GM13976 (cell line): ENCODE data around the gene GTPBP10.

Experiments used
- DNase-seq: peaks from one replicate; pipeline ENCODE4 v3.0.0; 2012; ENCODE audit warnings: low spot score
- CTCF ChIP-seq: IDR thresholded peaks from 2 replicates; pipeline ENCODE4 v1.5.1; 2012; ENCODE audit warnings: borderline replicate concordance, mild to moderate bottlenecking; ENCODE audit not compliant: insufficient read depth; ENCODE audit errors: extremely low read depth, missing control alignments, control extremely low read depth
- in situ Hi-C: fragments of 300-500 bp; cut with MboI; formaldehyde crosslinking; loops from one replicate; pipeline ENCODE4 v1.12.0; 2022; ENCODE audit warnings: low sequenced_read_pairs, mixed read lengths, inconsistent platforms; ENCODE audit not compliant: unreplicated experiment

Gene GTPBP10

GRCh38 chr7:90408142-90408541, 61.6 kb downstream of the GTPBP10 start:
- in situ Hi-C loops, result no loop called here

GRCh38 chr7:90409667-90410066, 63.2 kb downstream of the GTPBP10 start:
- no peak for TF ChIP-seq CTCF
- in situ Hi-C loops, result no loop called here
- DNase-seq, result no peak

More at GRCh38 chr7:90408142-90408541, 61.6 kb downstream of the GTPBP10 start:
- no peak for TF ChIP-seq CTCF
- no peak for DNase-seq

GRCh38 chr7:90411510-90411909, 65.0 kb downstream of the GTPBP10 start:
- in situ Hi-C loops, result no loop called here
- TF ChIP-seq CTCF, result no peak
- DNase-seq, result no peak

- in situ Hi-C loops, result no loop called here
- DNase-seq, result no peak
- peak; percentile 35 for TF ChIP-seq CTCF
Measured at GRCh38 chr7:90412458-90413184, 66.1 kb downstream of the GTPBP10 start.

- in situ Hi-C loops, result no loop called here
- no peak for TF ChIP-seq CTCF
- no peak for DNase-seq
Measured at GRCh38 chr7:90413185-90413528, 66.6 kb downstream of the GTPBP10 start.

- no peak for TF ChIP-seq CTCF
- DNase-seq, result no peak
- in situ Hi-C loops, result loop anchor here (10.0 kb wide), 1 partner anchor 257 kb away; no protein-coding TSS in a partner anchor
Measured at GRCh38 chr7:90421651-90422050, 75.1 kb downstream of the GTPBP10 start.
